ENCODE data around the gene ZPLD1.

DNA sequence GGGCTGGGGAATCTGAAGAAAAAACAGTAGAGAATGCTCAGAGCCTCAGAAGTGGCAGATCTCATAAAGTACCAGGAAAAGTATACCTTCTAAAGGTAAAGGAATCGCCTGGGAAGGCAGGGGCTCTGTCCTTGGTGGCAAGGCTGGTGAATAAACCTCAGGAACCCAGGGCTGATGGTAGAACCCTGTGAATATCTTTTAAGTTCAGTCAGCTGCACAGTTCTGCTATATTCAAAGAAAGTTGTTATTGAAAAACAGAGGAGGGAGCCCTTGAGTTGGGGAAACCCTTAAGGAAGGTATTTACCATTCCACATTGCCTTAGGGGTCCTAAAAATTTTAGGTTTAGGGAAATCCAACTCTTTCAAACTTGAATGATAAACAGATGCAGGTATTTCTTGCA is 31.2 kb downstream of the ZPLD1 start:
- TF ChIP-seq, protein P1, sequence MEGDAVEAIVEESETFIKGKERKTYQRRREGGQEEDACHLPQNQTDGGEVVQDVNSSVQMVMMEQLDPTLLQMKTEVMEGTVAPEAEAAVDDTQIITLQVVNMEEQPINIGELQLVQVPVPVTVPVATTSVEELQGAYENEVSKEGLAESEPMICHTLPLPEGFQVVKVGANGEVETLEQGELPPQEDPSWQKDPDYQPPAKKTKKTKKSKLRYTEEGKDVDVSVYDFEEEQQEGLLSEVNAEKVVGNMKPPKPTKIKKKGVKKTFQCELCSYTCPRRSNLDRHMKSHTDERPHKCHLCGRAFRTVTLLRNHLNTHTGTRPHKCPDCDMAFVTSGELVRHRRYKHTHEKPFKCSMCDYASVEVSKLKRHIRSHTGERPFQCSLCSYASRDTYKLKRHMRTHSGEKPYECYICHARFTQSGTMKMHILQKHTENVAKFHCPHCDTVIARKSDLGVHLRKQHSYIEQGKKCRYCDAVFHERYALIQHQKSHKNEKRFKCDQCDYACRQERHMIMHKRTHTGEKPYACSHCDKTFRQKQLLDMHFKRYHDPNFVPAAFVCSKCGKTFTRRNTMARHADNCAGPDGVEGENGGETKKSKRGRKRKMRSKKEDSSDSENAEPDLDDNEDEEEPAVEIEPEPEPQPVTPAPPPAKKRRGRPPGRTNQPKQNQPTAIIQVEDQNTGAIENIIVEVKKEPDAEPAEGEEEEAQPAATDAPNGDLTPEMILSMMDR (IDR thresholded peaks at IDR 0.05) = no peak
- TF ChIP-seq POLR2A (IDR thresholded peaks at IDR 0.05; ENCODE audit: low read depth) (no peak), EP300 (IDR thresholded peaks at IDR 0.05) (no peak)

Data from esophagus muscularis mucosa (tissue), 4 donors.